Neural progenitor cell (in vitro differentiated cells): ENCODE measurements around the gene MDGA2. TPM values are rescaled to one million over a fixed set of nuclear protein-coding genes. Genes with fewer than 3 reads are reported as not detected.
A peak's percentile ranks its signal among the peaks of the same experiment; 100 is the strongest.

ENCODE experiments used
- DNase-seq: peaks from one replicate; pipeline ENCODE4 v3.0.0-alpha.2; 2016; ENCODE audit warnings: low spot score
- H2AFZ ChIP-seq: fragments of 200-600 bp; sonication (generic); replicated peaks from 2 replicates; pipeline ENCODE4 v1.6.1; 2016; ENCODE audit warnings: antibody characterized with exemption
- H3F3A ChIP-seq: fragments of 200-600 bp; sonication (generic); 2 replicates; pipeline ENCODE4 v1.6.1; 2016; ENCODE audit warnings: antibody characterized with exemption, low read depth
- H3K27ac ChIP-seq: fragments of 200-600 bp; sonication (generic); 2 replicates; pipeline ENCODE4 v1.5.1; 2016; ENCODE audit warnings: mild to moderate bottlenecking
- H3K27me3 ChIP-seq: fragments of 200-600 bp; sonication (generic); 2 replicates; pipeline ENCODE4 v1.6.1; 2016; ENCODE audit warnings: mild to moderate bottlenecking, moderate library complexity
- H3K36me3 ChIP-seq: fragments of 200-600 bp; sonication (generic); 2 replicates; pipeline ENCODE4 v1.5.1; 2016
- H3K4me1 ChIP-seq: fragments of 200-600 bp; sonication (generic); 2 replicates; pipeline ENCODE4 v1.6.1; 2016; ENCODE audit warnings: mixed run types
- H3K4me2 ChIP-seq: fragments of 200-600 bp; sonication (generic); 2 replicates; pipeline ENCODE4 v1.6.1; 2016
- H3K4me3 ChIP-seq: fragments of 200-600 bp; sonication (generic); 2 replicates; pipeline ENCODE4 v1.5.1; 2016
- H3K79me2 ChIP-seq: fragments of 200-600 bp; sonication (generic); 2 replicates; pipeline ENCODE4 v1.6.1; 2016; ENCODE audit warnings: low read depth
- H3K9ac ChIP-seq: fragments of 200-600 bp; sonication (generic); 2 replicates; pipeline ENCODE4 v1.6.1; 2016
- H3K9me3 ChIP-seq: fragments of 200-600 bp; sonication (generic); 2 replicates; pipeline ENCODE4 v1.5.1; 2016; ENCODE audit warnings: low read depth
- H4K20me1 ChIP-seq: fragments of 200-600 bp; sonication (generic); 2 replicates; pipeline ENCODE4 v1.6.1; 2016; ENCODE audit warnings: low read depth
- H3K27ac Mint-ChIP-seq: 3 replicates; pipeline ENCODE4 v1.8.0; 2021; ENCODE audit warnings: mixed read lengths
- H3K27me3 Mint-ChIP-seq: 2 replicates; pipeline ENCODE4 v1.8.0; 2022; ENCODE audit warnings: low read depth, mild to moderate bottlenecking, inconsistent platforms, moderate library complexity, mixed read lengths; ENCODE audit not compliant: insufficient read depth
- H3K36me3 Mint-ChIP-seq: 3 replicates; pipeline ENCODE4 v1.8.0; 2021; ENCODE audit warnings: mixed read lengths
- H3K4me1 Mint-ChIP-seq: 3 replicates; pipeline ENCODE4 v1.8.0; 2021; ENCODE audit warnings: mixed read lengths
- H3K4me3 Mint-ChIP-seq: 3 replicates; pipeline ENCODE4 v1.8.0; 2021; ENCODE audit warnings: mild to moderate bottlenecking, moderate library complexity, mixed read lengths
- H3K9me3 Mint-ChIP-seq: 3 replicates; pipeline ENCODE4 v1.8.0; 2020; ENCODE audit warnings: mixed read lengths
- CTCF ChIP-seq: fragments of 200-600 bp; sonication (generic); IDR thresholded peaks from 2 replicates; pipeline ENCODE4 v1.5.1; 2017; ENCODE audit warnings: antibody characterized with exemption, mild to moderate bottlenecking
- EZH2 ChIP-seq: fragments of 200-600 bp; sonication (generic); IDR thresholded peaks from 2 replicates; pipeline ENCODE4 v1.6.1; 2017; ENCODE audit warnings: antibody characterized with exemption, mild to moderate bottlenecking, moderate library complexity
- EZH2phosphoT487 ChIP-seq: fragments of 200-600 bp; sonication (generic); IDR thresholded peaks from 2 replicates; pipeline ENCODE4 v1.6.1; 2017; ENCODE audit warnings: antibody characterized with exemption
- total RNA-seq: library from RNA; depleted of rRNA; stranded (reverse); fragments of >200 nt; gene quantifications from 2 replicates; pipeline ENCODE4 v1.2.3, GENCODE V29; 2015; ENCODE audit warnings: low replicate concordance

The MDGA2 gene
- total RNA-seq, 1 donor from 2014 or later: 1.0 TPM

- Histone ChIP-seq H3K36me3 (no peaks in the 10 kb centered on the region), H3K4me2 (peak overlapping the region; percentile 44), H3F3A (peaks cover 16% of the 10 kb centered on the region), H3K27me3 (no peaks in the 10 kb centered on the region), H3K9me3 (no peaks in the 10 kb centered on the region), H4K20me1 (no peaks in the 10 kb centered on the region), H3K4me3 (no peak overlapping the region), H3K4me1 (peaks cover 23% of the 10 kb centered on the region), H3K9ac (no peak overlapping the region), H3K27ac (peak overlapping the region; percentile 78), H2AFZ (no peak overlapping the region), H3K79me2 (no peaks in the 10 kb centered on the region)
- peak overlapping the region; percentile 25 for H3K27ac Mint-ChIP-seq
- no peaks in the 10 kb centered on the region for H3K36me3 Mint-ChIP-seq
- peaks cover 2% of the 10 kb centered on the region for H3K9me3 Mint-ChIP-seq
- no peak overlapping the region for H3K4me3 Mint-ChIP-seq
- peak; percentile 55 for DNase-seq
- no peaks in the 10 kb centered on the region for H3K27me3 Mint-ChIP-seq
- peaks cover 14% of the 10 kb centered on the region for H3K4me1 Mint-ChIP-seq
- TF ChIP-seq EZH2phosphoT487 (no peak), CTCF (no peak), EZH2 (no peak)
Measured at GRCh38 chr14:47365233-47365632, 310.2 kb downstream of the MDGA2 start.

- H3K27ac Mint-ChIP-seq: no peak overlapping the region
- Histone ChIP-seq H3K4me1 (peaks cover 6% of the 10 kb centered on the region), H3K79me2 (no peaks in the 10 kb centered on the region), H4K20me1 (no peaks in the 10 kb centered on the region), H3K27ac (no peak overlapping the region), H3K4me2 (no peak overlapping the region), H3F3A (no peaks in the 10 kb centered on the region), H3K27me3 (no peaks in the 10 kb centered on the region), H3K4me3 (no peak overlapping the region), H3K9me3 (no peaks in the 10 kb centered on the region), H3K36me3 (no peaks in the 10 kb centered on the region), H3K9ac (no peak overlapping the region), H2AFZ (no peak overlapping the region)
- no peak for DNase-seq
- no peaks in the 10 kb centered on the region for H3K4me1 Mint-ChIP-seq
- H3K9me3 Mint-ChIP-seq: peaks cover 12% of the 10 kb centered on the region
- no peak overlapping the region for H3K4me3 Mint-ChIP-seq
- H3K36me3 Mint-ChIP-seq: peaks cover 3% of the 10 kb centered on the region
- H3K27me3 Mint-ChIP-seq: no peaks in the 10 kb centered on the region
- no peak for TF ChIP-seq EZH2phosphoT487
- no peak for TF ChIP-seq CTCF
- no peak for TF ChIP-seq EZH2
Measured at GRCh38 chr14:47353186-47353585, 322.2 kb downstream of the MDGA2 start.

DNA sequence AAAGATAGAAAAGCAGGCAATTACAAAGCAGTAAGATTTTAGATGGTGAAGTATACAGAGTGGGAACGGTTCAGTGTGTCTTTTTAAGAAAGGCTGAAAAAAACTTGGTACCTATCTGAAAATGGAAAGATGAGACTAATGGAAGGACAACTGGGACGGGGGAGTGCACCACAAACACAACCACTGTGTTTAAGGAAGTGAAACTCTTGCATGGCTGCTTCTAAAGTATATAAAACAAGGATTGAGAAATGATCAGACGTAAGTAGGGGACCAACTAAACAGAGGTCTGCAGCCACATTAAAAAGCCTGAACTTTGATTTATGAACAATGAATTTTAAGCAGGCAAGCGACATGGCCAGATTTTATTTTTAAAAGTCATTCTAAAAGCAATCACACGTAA lies 328.6 kb downstream of the MDGA2 start:
- H3K36me3 Mint-ChIP-seq: no peaks in the 10 kb centered on the region
- TF ChIP-seq CTCF (no peak), EZH2phosphoT487 (no peak), EZH2 (no peak)

More for the DNA sequence above, 328.6 kb downstream of the MDGA2 start:
- no peaks in the 10 kb centered on the region for H4K20me1 ChIP-seq
- H3K9me3 ChIP-seq: no peaks in the 10 kb centered on the region
- peaks cover 6% of the 10 kb centered on the region for H3K4me1 ChIP-seq
- H3K79me2 ChIP-seq: no peaks in the 10 kb centered on the region
- no peaks in the 10 kb centered on the region for H3K4me1 Mint-ChIP-seq
- no peak overlapping the region for H3K4me2 ChIP-seq
- H3K27ac Mint-ChIP-seq: no peak overlapping the region
- DNase-seq: no peak
- H3K4me3 Mint-ChIP-seq: no peak overlapping the region
- H2AFZ ChIP-seq: no peak overlapping the region
- no peaks in the 10 kb centered on the region for H3K9me3 Mint-ChIP-seq
- H3K4me3 ChIP-seq: no peak overlapping the region
- no peaks in the 10 kb centered on the region for H3K27me3 Mint-ChIP-seq
- H3K27ac ChIP-seq: no peak overlapping the region
- no peak overlapping the region for H3K9ac ChIP-seq
- no peaks in the 10 kb centered on the region for H3K36me3 ChIP-seq
- H3F3A ChIP-seq: no peaks in the 10 kb centered on the region
- no peaks in the 10 kb centered on the region for H3K27me3 ChIP-seq
